BE2C (cell line): Measurements from ENCODE around the gene SLC7A10. TPM values are rescaled to one million over a fixed set of nuclear protein-coding genes. Genes with fewer than 3 reads are reported as not detected.

Source experiments
- DNase-seq: peaks from one replicate; pipeline ENCODE4 v3.0.0-alpha.2; 2020
- H3K27me3 ChIP-seq: fragments of 250-450 bp; sonication (Bioruptor Pico); 2 replicates; pipeline ENCODE4 v1.5.1; 2020; ENCODE audit warnings: mild to moderate bottlenecking
- H3K36me3 ChIP-seq: fragments of 250-450 bp; sonication (Bioruptor Pico); 2 replicates; pipeline ENCODE4 v1.5.1; 2020; ENCODE audit warnings: mild to moderate bottlenecking
- H3K4me1 ChIP-seq: fragments of 250-450 bp; sonication (Bioruptor Pico); 2 replicates; pipeline ENCODE4 v1.5.1; 2020
- H3K4me3 ChIP-seq: 2 replicates; pipeline ENCODE4 v1.5.1; 2011; ENCODE audit warnings: low read depth, low read length
- H3K9me3 ChIP-seq: fragments of 250-450 bp; sonication (Bioruptor Pico); 2 replicates; pipeline ENCODE4 v1.5.1; 2020
- CTCF ChIP-seq: IDR thresholded peaks from 2 replicates; pipeline ENCODE4 v1.5.1; 2012; ENCODE audit warnings: mild to moderate bottlenecking, low read depth, low read length
- polyA plus RNA-seq: library from polyadenylated mRNA; unstranded; fragments of >200 nt; gene quantifications from one replicate; pipeline ENCODE4 v1.2.1, GENCODE V29; 2012; ENCODE audit warnings: low read depth, missing spikeins; ENCODE audit not compliant: insufficient read length, insufficient read depth

SLC7A10 gene
- not detected for polyA plus RNA-seq

GRCh38 chr19:33225458-33225926 is at the start of gene SLC7A10:
Gene SLC7A10, minus strand, starts transcription at chr19:33225850. Its CDS starts 147 bp downstream, at chr19:33225703.
- no peak for TF ChIP-seq CTCF
- H3K27me3 ChIP-seq: peaks cover 26% of the 10 kb centered on the region
- H3K4me3 ChIP-seq: no peak within 1 kb of the TSS

GRCh38 chr19:33274663-33275558 is 49.3 kb upstream of the SLC7A10 start:
- no peak for TF ChIP-seq CTCF
- peaks cover 6% of the 10 kb centered on the region for H3K4me1 ChIP-seq
- H3K4me3 ChIP-seq: no peak overlapping the region
- H3K9me3 ChIP-seq: no peaks in the 10 kb centered on the region
- H3K36me3 ChIP-seq: no peaks in the 10 kb centered on the region
- DNase-seq: no peak
- H3K27me3 ChIP-seq: no peaks in the 10 kb centered on the region

More at GRCh38 chr19:33225458-33225926, at the start of gene SLC7A10:
- DNase-seq: peak; percentile 8
- H3K4me1 ChIP-seq: no peaks in the 10 kb centered on the region
- no peaks in the 10 kb centered on the region for H3K36me3 ChIP-seq
- peaks cover 6% of the 10 kb centered on the region for H3K9me3 ChIP-seq

GRCh38 chr19:33273881-33274662 is 48.4 kb upstream of the SLC7A10 start:
- no peaks in the 10 kb centered on the region for H3K27me3 ChIP-seq
- TF ChIP-seq CTCF: no peak
- H3K4me3 ChIP-seq: no peak overlapping the region
- H3K36me3 ChIP-seq: no peaks in the 10 kb centered on the region
- H3K9me3 ChIP-seq: no peaks in the 10 kb centered on the region
- peaks cover 6% of the 10 kb centered on the region for H3K4me1 ChIP-seq
- DNase-seq: peak; percentile 63

GRCh38 chr19:33273065-33273736 is 47.6 kb upstream of the SLC7A10 start:
- no peak for TF ChIP-seq CTCF
- no peak overlapping the region for H3K4me3 ChIP-seq
- no peaks in the 10 kb centered on the region for H3K36me3 ChIP-seq
- peaks cover 6% of the 10 kb centered on the region for H3K4me1 ChIP-seq
- H3K9me3 ChIP-seq: no peaks in the 10 kb centered on the region
- DNase-seq: no peak
- H3K27me3 ChIP-seq: no peaks in the 10 kb centered on the region

- no peak for TF ChIP-seq CTCF
Observed at GRCh38 chr19:33271246-33272021, 45.8 kb upstream of the SLC7A10 start.

More at GRCh38 chr19:33271246-33272021, 45.8 kb upstream of the SLC7A10 start:
- no peak for DNase-seq
- H3K4me1 ChIP-seq: peaks cover 6% of the 10 kb centered on the region
- H3K36me3 ChIP-seq: no peaks in the 10 kb centered on the region
- no peaks in the 10 kb centered on the region for H3K9me3 ChIP-seq
- no peak overlapping the region for H3K4me3 ChIP-seq
- no peaks in the 10 kb centered on the region for H3K27me3 ChIP-seq
